Left renal pelvis (tissue), 4 donors: Measurements from ENCODE around the gene IGFBP5. TPM values are rescaled to one million over a fixed set of nuclear protein-coding genes. Genes with fewer than 3 reads are reported as not detected.

Source experiments
- DNase-seq, 4 donors: peaks; one replicate each; pipeline ENCODE4 v3.0.0-alpha.2; 2013; ENCODE audit warnings: low read depth in 4 of 4, low spot score in 3 of 4
- polyA plus RNA-seq, 4 donors: library from polyadenylated mRNA; unstranded; fragments of 120-200 nt; gene quantifications; one replicate each; pipeline ENCODE4 v1.2.1, GENCODE V29; 2013; ENCODE audit not compliant: insufficient read length in 4 of 4

The IGFBP5 gene
- polyA plus RNA-seq, 4 donors: 274 to 1,453 (median 475) TPM

GRCh38 chr2:216650626-216651257, 44.6 kb downstream of the IGFBP5 start:
- DNase-seq: no peak

- DNase-seq: no peak
These were observed 45.8 kb downstream of the IGFBP5 start for GRCh38 chr2:216649574-216649973.

GRCh38 chr2:216648105-216648504, 47.2 kb downstream of the IGFBP5 start:
- DNase-seq: no peak

- DNase-seq: no peak
These were observed 49.2 kb downstream of the IGFBP5 start for GRCh38 chr2:216646116-216646515.

- DNase-seq: no peak
These were observed 49.8 kb downstream of the IGFBP5 start for GRCh38 chr2:216645636-216645950.

- DNase-seq: no peak
These were observed 50.3 kb downstream of the IGFBP5 start for GRCh38 chr2:216644842-216645635.

- DNase-seq: no peak
These were observed 51.2 kb downstream of the IGFBP5 start for GRCh38 chr2:216643986-216644659.

- no peak for DNase-seq
These were observed 57.9 kb downstream of the IGFBP5 start for GRCh38 chr2:216637472-216637871.

- DNase-seq: no peak
These were observed 58.5 kb downstream of the IGFBP5 start for GRCh38 chr2:216636551-216637450.

GRCh38 chr2:216635701-216636550, 59.4 kb downstream of the IGFBP5 start:
- no peak for DNase-seq

GRCh38 chr2:216635171-216635570, 60.2 kb downstream of the IGFBP5 start:
- DNase-seq: no peak

GRCh38 chr2:216634370-216635148, 60.8 kb downstream of the IGFBP5 start:
- no peak for DNase-seq

- no peak for DNase-seq
These were observed 61.6 kb downstream of the IGFBP5 start for GRCh38 chr2:216633616-216634369.

- DNase-seq: peak in 1 of 4 donors; percentile 62
These were observed 62.3 kb downstream of the IGFBP5 start, which contains the start of gene IGFBP2 for GRCh38 chr2:216632952-216633615. IGFBP2 (plus strand) TSS chr2:216633420; CDS start chr2:216633524, 104 bp downstream.

- DNase-seq: no peak
These were observed 62.9 kb downstream of the IGFBP5 start for GRCh38 chr2:216632346-216632951.

- DNase-seq: no peak
These were observed 65.6 kb downstream of the IGFBP5 start for GRCh38 chr2:216629784-216630183.

GRCh38 chr2:216626875-216627245, 68.5 kb downstream of the IGFBP5 start:
- DNase-seq: no peak
